VCaP (cell line): ENCODE results near the gene SAMD14.
A peak's percentile ranks its signal among the peaks of the same experiment; 100 is the strongest.

ENCODE experiments used
- H3K27ac ChIP-seq: fragments of 450-650 bp; 2 replicates; pipeline ENCODE4 v1.5.1; 2017
- TF ChIP-seq, protein P1 (sequence below): fragments of 450-650 bp; conservative IDR thresholded peaks from 2 replicates; pipeline ENCODE4 v1.5.1; 2017; ENCODE audit warnings: mild to moderate bottlenecking, moderate library complexity

Gene SAMD14

DNA sequence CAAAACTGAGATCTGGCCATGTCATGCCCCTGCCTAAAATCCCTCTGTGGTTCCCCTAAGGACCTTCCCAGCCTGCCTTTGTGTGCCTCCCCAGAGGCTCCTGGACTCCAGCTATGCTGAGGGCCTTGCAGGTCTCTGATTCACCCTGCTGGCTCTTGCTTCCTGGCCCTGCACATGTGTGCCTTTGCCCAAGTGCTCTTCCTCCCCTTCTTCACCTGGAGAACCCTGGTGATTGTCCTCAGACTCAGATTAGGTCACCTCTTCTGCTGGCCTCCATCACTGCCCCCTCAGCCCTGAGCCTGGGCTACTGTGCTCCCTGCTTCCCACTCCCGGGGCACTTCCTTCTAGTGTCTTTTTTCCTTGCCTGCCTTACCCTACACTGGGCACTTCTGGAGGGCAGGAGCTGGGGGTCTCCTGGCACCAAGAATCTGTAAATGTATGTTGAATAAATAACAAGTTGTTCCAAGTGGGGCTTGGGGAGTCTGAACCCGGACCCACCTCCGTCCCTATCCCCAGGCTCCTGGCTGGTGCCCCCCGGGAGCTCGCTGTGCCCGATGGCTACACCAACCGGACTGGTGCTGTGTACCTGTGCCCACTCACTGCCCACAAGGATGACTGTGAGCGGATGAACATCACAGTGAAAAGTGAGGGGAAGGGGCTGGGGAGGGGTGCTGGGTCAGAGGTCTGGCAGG, 66.3 kb downstream of the SAMD14 start:
- no peak overlapping the region for H3K27ac ChIP-seq

GRCh38 chr17:50062293-50063243, 67.4 kb downstream of the SAMD14 start:
- H3K27ac ChIP-seq, result peak overlapping the region; percentile 32
- TF ChIP-seq, protein P1, sequence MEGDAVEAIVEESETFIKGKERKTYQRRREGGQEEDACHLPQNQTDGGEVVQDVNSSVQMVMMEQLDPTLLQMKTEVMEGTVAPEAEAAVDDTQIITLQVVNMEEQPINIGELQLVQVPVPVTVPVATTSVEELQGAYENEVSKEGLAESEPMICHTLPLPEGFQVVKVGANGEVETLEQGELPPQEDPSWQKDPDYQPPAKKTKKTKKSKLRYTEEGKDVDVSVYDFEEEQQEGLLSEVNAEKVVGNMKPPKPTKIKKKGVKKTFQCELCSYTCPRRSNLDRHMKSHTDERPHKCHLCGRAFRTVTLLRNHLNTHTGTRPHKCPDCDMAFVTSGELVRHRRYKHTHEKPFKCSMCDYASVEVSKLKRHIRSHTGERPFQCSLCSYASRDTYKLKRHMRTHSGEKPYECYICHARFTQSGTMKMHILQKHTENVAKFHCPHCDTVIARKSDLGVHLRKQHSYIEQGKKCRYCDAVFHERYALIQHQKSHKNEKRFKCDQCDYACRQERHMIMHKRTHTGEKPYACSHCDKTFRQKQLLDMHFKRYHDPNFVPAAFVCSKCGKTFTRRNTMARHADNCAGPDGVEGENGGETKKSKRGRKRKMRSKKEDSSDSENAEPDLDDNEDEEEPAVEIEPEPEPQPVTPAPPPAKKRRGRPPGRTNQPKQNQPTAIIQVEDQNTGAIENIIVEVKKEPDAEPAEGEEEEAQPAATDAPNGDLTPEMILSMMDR, result no peak

More for the DNA sequence above, 66.3 kb downstream of the SAMD14 start:
- TF ChIP-seq, protein P1, result no peak

DNA sequence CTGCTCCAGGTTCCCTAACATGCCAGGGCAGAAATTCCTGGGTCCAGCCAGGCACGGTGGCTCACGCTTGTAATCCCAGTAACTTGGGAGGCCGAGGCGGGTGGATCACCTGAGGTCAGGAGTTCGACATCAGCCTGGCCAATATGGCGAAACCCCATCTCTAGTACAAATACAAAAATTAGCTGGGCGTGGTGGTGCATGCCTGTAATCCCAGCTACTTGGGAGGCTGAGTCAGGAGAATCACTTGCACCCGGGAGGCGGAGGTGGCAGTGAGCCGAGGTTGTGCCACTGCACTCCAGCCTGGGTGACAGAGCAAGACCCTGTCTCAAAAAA, 68.3 kb downstream of the SAMD14 start:
- peak overlapping the region; percentile 32; the same call in 1 of the 2 replicates for H3K27ac ChIP-seq

GRCh38 chr17:50060951-50061712, 68.8 kb downstream of the SAMD14 start:
- TF ChIP-seq, protein P1, result no peak
- H3K27ac ChIP-seq, result no peak overlapping the region
